Measurements from ENCODE around the gene LYPD3.
A peak's percentile ranks its signal among the peaks of the same experiment; 100 is the strongest.

LYPD3 gene

GRCh38 chr19:43485951-43486350, 20.5 kb upstream of the LYPD3 start:
- DNase-seq (ENCODE audit: low read depth in 2 of 2) = no peak

DNA sequence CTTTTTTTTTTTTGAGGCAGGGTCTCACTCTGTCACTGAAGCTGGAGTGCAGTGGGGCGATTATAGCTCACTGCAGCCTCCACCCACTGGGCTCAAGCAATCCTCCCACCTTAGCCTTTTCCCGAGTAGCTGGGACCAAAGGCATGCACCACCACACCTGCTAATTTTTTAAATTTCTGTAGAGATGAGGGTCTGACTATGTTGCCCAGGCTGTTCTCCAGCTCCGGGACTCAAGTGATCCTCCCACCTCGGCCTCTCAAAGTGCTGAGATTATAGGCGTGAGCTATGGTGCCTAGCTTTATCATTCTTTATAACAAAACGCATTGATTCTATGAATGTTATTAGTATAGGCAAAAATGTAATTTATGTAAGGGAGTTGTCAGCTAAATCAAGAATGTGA, 17.9 kb upstream of the LYPD3 start:
- no peak for DNase-seq (ENCODE audit: low read depth in 2 of 2)

GRCh38 chr19:43482193-43482592, 16.8 kb upstream of the LYPD3 start:
- DNase-seq (ENCODE audit: low read depth in 2 of 2) = no peak

DNA sequence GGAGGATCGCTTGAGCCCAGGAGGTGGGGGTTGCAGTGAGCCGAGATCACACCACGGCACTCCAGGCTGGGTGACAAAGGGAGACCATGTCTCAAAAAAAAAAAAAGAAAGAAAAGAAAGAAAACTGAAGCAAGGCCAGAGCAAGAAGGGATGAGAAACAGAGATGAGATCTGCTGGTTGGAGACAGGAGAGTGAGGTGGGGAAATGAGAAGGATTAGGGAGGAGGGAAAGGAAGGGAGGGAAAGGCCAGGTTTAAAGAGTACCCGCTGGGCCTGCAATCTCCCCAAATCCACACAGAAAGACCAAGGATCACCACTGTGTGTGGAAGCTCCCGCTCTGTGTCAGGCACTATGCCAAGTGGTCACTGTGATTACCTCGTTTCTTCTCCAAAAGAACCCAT, 16.3 kb upstream of the LYPD3 start:
- no peak for DNase-seq (ENCODE audit: low read depth in 2 of 2)

DNA sequence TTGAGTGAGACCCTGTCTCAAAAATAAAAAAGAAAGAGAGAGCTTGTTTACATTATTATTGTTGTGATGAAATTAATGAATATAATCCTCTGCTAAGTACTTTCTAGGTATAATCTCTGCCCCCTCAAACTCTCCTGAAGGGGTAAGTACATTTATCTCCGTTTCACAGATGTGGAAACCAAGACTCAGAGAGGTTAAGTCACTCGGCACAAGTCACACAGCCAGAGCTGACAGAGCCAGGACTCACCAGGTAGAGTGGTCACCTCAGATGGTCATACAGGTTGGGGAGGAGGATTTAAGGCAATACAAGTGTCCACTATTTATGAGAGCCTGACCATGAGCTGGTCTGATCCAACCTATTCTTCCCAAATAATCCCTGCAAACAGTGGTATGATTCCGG, 15.2 kb upstream of the LYPD3 start:
- no peak for DNase-seq (ENCODE audit: low read depth in 2 of 2)

DNA sequence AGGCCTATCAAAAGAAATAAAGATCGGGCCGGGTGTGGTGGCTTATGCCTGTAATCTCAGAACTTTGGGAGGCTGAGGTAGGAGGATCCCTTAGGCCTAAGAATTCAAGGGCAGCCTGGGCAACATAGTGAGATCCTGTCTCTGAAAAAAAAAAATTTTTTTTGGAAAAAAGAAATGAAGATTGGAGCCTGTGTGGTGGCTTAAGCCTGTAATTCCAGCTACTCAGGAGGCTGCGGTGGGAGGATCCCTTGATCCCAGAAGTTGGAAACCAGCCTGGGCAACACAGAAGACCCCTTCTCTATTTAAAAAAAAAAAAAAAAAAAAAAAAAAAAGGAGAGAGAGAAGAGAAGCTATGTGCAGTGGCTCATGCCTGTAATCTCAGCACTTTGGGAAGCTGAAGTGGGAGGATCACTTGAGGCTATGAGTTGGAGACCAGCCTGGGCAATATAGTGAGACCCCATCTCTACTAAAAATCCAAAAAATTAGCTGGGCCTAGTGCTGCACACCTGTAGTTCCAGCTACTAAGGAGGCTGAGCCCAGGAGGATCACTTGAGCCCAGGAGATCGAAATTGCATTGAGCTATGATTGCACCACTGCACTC, 14.7 kb upstream of the LYPD3 start:
- DNase-seq (ENCODE audit: low read depth in 2 of 2) = no peak

DNA sequence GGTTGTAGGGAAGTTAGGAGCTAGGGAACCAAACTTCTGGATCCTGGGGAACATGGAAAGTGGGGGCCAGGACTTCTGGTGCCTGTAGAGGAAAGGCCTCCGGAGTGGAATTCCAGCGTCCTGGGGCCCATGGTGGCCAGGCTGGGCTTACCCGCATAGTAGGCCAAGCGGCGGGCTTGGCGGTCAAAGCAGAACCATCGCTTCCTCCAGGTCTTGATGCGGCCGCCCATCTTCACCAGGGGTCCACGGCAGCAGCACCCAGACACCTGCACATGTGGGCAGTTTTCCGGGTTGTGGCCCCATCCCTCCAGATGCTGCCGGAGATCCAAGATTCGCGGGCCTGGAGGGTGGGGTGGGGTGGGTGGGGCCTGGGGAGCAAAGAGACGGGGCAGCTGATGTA, 13.8 kb upstream of the LYPD3 start:
- DNase-seq (ENCODE audit: low read depth in 2 of 2) = no peak

- DNase-seq (ENCODE audit: low read depth in 2 of 2) = no peak
Measured at GRCh38 chr19:43478323-43478722, 12.9 kb upstream of the LYPD3 start.

DNA sequence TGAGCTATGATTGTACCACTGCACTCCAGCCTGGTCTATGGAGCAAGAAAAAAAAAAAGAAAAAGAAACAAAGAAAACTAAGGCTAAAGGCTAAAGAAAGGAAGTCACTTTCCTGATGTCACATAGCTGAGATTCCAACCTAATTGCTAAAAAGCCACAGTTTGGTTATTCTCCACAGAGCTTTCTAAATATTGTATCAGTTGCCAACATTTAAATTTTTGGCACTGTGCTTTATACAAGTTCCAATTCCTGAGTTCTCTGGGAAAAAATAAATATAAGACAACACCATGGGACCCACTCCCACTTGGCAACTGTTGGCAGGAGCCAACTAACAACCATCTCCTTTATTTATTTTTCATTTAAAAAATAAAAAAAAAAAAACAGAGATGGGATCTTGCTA, 11.2 kb upstream of the LYPD3 start:
- DNase-seq (ENCODE audit: low read depth in 2 of 2) = no peak

GRCh38 chr19:43474986-43475705, 9.7 kb upstream of the LYPD3 start:
- DNase-seq (ENCODE audit: low read depth in 2 of 2) = peak; percentile 89 to 93

GRCh38 chr19:43474487-43474886, 9.1 kb upstream of the LYPD3 start:
- no peak for DNase-seq (ENCODE audit: low read depth in 2 of 2)

- DNase-seq (ENCODE audit: low read depth in 2 of 2) = no peak
Measured at GRCh38 chr19:43471091-43471490, 5.7 kb upstream of the LYPD3 start.

DNA sequence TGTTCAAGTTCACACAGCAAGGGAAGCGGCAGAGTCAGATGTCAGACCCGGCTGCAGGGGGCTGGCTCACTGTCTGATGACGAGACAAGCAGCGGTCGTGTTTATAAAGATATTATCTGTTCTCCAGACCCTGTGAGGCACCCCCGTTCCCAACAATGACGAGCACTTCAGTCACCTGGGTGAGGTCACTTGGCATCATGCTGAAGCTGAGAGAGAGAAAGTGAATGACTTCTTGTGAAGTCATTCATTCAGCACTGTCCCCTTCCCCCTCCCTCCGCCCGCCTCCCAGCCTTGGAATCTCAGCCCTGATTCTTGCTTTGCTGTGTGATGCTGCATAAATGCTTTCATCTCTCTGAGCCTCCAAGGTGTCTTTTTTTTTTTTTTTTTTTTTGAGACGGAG, 4.9 kb upstream of the LYPD3 start:
- DNase-seq (ENCODE audit: low read depth in 2 of 2) = peak in 1 of 2 donors; percentile 32

GRCh38 chr19:43469160-43469480, 3.7 kb upstream of the LYPD3 start:
- no peak for DNase-seq (ENCODE audit: low read depth in 2 of 2)

DNA sequence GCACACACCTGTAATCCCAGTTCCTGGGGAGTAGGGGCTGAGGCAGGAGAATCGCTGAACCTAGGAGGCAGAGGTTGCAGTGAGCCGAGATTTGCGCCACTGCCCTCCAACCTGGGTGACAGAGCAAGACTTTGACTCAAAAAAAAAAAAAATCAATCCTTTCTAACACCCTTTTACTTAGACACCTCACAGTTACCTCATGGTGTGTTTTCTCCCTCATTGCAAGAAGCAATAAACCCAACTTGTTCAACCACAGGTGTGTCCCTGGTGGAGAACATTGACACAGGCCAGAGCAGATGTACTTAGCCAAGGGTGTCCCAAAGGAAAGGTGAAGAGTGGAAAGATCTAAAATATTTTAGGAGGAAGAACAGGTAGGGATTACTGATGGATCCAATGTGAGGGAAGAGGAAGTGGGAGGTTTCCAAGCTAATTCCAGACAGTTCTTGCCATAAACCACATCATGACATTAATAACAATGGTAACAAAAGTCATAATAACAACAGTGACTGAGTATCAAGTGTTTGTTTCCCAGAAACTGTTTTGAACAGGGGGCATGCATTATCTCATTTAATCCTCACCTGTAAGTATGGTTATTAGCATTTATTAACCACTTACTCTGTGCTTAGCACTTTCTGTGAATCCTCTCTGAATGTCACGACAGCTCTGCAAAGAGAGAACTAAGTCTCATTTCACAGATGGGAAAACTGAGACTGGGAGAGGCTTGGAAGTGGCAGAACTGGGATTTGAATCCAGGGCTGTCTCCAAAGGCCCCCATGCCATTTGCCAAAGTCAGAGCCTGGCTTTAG, 3.1 kb upstream of the LYPD3 start:
- DNase-seq (ENCODE audit: low read depth in 2 of 2) = no peak

GRCh38 chr19:43467730-43468129, 2.3 kb upstream of the LYPD3 start:
- no peak for DNase-seq (ENCODE audit: low read depth in 2 of 2)

DNA sequence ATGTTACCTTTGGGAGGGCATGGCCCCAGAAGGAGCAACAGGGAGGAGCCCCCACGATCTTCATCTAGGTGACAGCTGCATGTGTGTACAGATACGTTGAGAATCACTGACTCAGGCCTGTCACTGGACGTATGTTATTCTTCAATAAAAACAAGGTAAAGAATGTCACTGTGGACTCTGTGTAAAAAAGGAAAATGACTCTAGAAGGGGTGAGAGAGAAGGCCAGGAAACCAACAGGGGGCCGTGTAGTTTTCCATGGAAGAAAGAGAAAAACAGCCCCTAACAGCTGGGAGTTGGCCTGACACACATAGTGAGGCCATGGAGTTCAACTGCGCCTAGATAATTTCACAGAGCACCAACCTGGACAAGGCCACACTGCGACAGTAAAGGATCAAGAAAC, 1.9 kb upstream of the LYPD3 start:
- no peak for DNase-seq (ENCODE audit: low read depth in 2 of 2)

- DNase-seq (ENCODE audit: low read depth in 2 of 2) = no peak
Measured at GRCh38 chr19:43466793-43467192, 1.4 kb upstream of the LYPD3 start.

DNA sequence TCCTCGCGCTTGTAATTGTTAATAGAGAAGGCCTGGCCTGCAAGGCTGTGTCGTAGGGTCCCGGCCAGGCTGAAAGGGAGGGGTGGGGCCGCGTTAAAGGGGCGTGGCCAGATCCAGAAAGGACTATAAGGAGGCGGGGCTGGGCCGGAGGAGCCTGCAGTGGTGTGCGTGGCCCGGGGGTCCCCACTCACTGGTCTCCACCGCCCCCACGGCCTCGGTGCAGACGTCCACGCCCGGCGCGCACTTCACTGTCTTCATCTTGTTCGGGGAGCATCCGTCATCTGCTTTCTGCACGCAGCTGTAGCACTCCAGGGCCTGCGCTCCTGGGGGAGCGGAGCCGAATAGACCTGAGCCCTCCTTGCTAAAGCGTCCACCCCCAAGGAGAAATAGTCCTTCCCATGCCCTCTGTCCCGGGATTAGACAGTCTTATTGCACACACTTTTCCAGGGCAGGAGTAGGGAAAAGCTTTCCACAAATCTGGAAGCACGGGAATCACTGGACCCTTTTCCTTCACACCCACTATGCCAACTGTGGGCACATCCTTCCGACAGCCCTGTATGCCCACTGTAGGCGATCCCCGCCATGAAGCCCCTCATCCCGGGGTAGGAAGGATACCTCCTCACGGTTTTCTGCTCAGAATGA, 1.2 kb downstream of the LYPD3 start:
- peak; percentile 54 to 65 for DNase-seq (ENCODE audit: low read depth in 2 of 2)

DNA sequence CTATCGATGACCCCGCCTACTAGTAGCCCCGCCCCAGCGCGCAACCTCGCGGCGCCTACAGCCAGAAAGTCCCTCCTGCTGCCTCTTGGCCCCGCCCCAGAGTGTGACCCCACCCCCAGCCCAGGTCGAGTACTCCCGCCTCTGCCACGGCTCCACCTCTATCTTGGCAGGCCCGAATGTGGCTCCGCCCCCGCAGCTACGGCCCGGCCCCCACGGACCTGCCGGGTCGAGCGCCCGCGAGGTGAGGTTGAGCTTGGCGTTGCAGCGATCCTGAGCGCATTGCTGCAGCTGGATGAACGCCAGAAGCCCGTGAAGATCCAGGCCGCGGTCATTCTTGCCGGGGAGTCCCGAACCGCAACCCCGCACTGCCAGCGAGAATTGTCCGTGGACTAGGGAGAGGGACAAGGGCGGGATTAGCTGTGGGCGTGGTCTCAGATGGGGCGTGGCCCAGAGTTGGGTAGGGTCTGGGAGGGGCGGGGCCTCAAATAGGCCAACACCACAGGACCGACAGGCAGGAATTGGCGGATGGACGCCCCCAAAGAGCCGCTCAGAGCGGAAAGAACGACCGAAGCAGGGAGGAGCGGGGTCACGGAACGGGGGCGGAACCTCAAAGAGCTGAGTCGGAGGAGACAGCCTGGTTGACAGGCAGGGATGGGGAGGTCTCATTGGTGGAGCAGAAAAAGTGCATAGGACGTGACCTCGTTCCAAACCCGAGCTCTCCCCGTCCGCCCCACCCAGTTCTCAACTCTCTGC, 1.9 kb downstream of the LYPD3 start:
- DNase-seq (ENCODE audit: low read depth in 2 of 2) = peak; percentile 99 to 100

GRCh38 chr19:43462785-43463380, 2.5 kb downstream of the LYPD3 start:
- no peak for DNase-seq (ENCODE audit: low read depth in 2 of 2)

DNA sequence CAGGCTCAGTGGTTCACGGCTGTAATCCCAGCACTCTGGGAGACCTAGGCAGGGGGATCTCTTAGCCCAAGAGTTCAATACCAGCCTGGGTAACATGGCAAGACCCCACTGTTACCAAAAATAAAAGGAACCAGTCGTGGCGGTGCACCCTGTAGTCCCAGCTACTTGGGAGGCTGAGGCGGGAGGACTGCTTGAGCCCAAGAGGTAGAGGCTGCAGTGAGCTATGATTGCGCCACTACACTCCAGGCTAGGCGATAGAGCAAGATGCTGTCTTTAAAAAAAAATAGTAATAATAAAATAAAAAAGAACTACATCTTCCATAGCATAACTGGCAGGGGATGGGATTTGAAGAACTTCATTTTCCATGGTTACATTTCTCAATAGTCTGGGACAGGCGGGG, 3.0 kb downstream of the LYPD3 start:
- DNase-seq (ENCODE audit: low read depth in 2 of 2) = no peak

All from stimulated activated CD8-positive, alpha-beta memory T cell treated with anti-CD3 and anti-CD28 coated beads, Interleukin-2, amount 100 ng/mL, for 1 hour (primary cell).